Measurements from ENCODE around the gene CACNA2D1.

- TF ChIP-seq TOX (CRISPR knock-in tag; IDR thresholded peaks at IDR 0.05; ENCODE audit: borderline replicate concordance) (no peak), ZFP30 (CRISPR knock-in tag; IDR thresholded peaks at IDR 0.05) (no peak), ARNTL (CRISPR knock-in tag; IDR thresholded peaks at IDR 0.05; ENCODE audit: borderline replicate concordance, low read depth) (no peak), OSR1 (CRISPR knock-in tag; IDR thresholded peaks at IDR 0.05) (no peak), TCF4 (CRISPR knock-in tag; IDR thresholded peaks at IDR 0.05; ENCODE audit: borderline replicate concordance) (peak; percentile 73; the same call in 1 of the 2 replicates), RARB (CRISPR knock-in tag; IDR thresholded peaks at IDR 0.05) (no peak), PATZ1 (CRISPR knock-in tag; IDR thresholded peaks at IDR 0.05; ENCODE audit: borderline replicate concordance) (no peak)
Observed at GRCh38 chr7:82050792-82051191, 392.8 kb downstream of the CACNA2D1 start.

Measured in SK-N-SH treated with all-trans-retinoic acid at 6 μM for 48 hours (cell line).